Endothelial cell (in vitro differentiated cells): ENCODE data around the gene LIN7A. TPM values are rescaled to one million over a fixed set of nuclear protein-coding genes. Genes with fewer than 3 reads are reported as not detected.

Experiments
- DNase-seq: peaks from one replicate; pipeline ENCODE4 v3.0.0; 2021; ENCODE audit warnings: low spot score
- H3K27ac Mint-ChIP-seq: one replicate; pipeline ENCODE4 v1.8.0; 2021; ENCODE audit warnings: mixed read lengths, inconsistent platforms; ENCODE audit not compliant: unreplicated experiment
- H3K27me3 Mint-ChIP-seq: one replicate; pipeline ENCODE4 v1.8.0; 2021; ENCODE audit warnings: mild to moderate bottlenecking, moderate library complexity, mixed read lengths, inconsistent platforms; ENCODE audit not compliant: unreplicated experiment
- H3K36me3 Mint-ChIP-seq: one replicate; pipeline ENCODE4 v1.8.0; 2021; ENCODE audit warnings: mild to moderate bottlenecking, low read depth, mixed read lengths, inconsistent platforms; ENCODE audit not compliant: unreplicated experiment
- H3K4me1 Mint-ChIP-seq: one replicate; pipeline ENCODE4 v1.8.0; 2021; ENCODE audit warnings: mild to moderate bottlenecking, mixed read lengths, inconsistent platforms; ENCODE audit not compliant: unreplicated experiment
- H3K4me3 Mint-ChIP-seq: one replicate; pipeline ENCODE4 v1.8.0; 2021; ENCODE audit warnings: mild to moderate bottlenecking, mixed read lengths, inconsistent platforms; ENCODE audit not compliant: unreplicated experiment
- H3K9me3 Mint-ChIP-seq: one replicate; pipeline ENCODE4 v1.8.0; 2021; ENCODE audit warnings: mixed read lengths, inconsistent platforms; ENCODE audit not compliant: unreplicated experiment
- CTCF ChIP-seq: fragments of 200-600 bp; sonication (generic); IDR thresholded peaks from one replicate; pipeline ENCODE4 v1.5.0; 2021; ENCODE audit warnings: antibody characterized with exemption; ENCODE audit not compliant: unreplicated experiment
- total RNA-seq: library from RNA; stranded (reverse); fragmentation: NEBNext Ultra II Directional; extraction: Animal tissue kit (Norgen Biotek cat#: 25700); gene quantifications from one replicate; pipeline ENCODE4 v1.2.1, GENCODE V29; 2021; ENCODE audit not compliant: unreplicated experiment

The LIN7A gene
- total RNA-seq, 1 donor from 2014 or later = 34.0 TPM

DNA sequence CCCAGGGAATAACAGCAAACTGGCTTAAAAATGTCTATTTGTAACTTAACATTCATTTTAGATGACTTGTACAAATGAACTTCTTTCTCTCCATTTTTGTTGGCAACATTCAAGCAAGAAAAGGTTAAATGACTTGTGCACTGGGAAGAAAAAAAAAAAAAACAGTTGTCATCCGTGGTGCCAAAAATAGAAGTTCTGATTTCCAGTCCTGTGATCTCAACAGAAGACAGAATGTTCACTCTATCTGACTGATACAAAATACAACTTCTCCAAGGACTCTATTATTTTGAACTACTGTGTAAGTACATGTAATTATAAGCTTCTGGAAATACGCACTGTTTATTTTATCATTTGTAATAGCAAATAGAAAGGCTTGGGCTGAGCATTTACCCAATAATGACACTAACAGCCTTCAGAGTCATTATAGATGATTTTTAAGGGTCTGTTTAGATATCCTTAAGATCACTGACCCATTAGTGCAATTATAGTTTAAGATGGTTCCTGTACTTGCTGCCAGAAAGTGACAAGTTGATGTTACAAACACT is 59.9 kb downstream of the LIN7A start:
- Mint-ChIP-seq H3K4me3 (no peak overlapping the region), H3K4me1 (peaks cover 5% of the 10 kb centered on the region), H3K27me3 (no peaks in the 10 kb centered on the region), H3K36me3 (peaks cover 3% of the 10 kb centered on the region), H3K27ac (no peak overlapping the region), H3K9me3 (no peaks in the 10 kb centered on the region)
- DNase-seq = no peak
- TF ChIP-seq CTCF = no peak

DNA sequence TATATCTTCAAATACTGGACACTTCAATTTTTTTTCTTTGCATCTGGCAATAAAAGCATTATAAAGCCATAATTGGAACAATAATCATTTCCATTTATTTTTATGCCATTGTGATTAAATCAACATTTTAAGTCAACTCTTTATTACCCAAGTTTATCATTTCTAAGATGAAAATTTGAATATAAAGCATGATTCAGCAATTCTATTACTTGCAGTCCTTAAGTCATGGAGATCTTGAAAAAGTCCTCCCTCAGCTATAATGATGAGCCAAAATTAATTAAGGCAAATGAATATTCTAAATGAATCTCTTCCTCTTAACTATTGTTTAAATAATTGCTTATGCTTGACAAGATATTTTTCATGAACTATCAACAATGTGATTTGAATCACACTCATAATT is 65.7 kb downstream of the LIN7A start:
- TF ChIP-seq CTCF = no peak
- Mint-ChIP-seq H3K4me1 (no peaks in the 10 kb centered on the region), H3K27ac (no peak overlapping the region), H3K36me3 (no peaks in the 10 kb centered on the region), H3K27me3 (peaks cover 2% of the 10 kb centered on the region), H3K9me3 (no peaks in the 10 kb centered on the region), H3K4me3 (no peak overlapping the region)
- DNase-seq = no peak

DNA sequence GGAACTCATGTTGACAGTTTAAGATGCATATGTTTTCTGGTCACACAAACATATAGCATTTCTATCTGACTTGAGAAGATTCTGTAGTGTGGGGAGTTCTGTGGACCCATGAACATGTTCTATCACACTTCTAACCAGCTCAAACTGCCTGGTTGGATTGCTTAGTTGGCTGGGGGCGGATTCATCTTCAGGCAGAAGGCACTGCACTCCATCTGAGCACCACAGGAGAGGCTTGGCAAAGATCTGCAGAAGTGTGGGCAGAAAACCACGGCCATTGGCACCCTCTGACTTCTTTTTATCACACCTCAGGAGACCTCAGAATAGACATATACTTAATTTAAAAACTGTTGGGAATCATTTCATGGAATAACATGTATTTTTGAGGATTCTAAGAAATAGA is 68.5 kb downstream of the LIN7A start:
- no peak overlapping the region for H3K4me3 Mint-ChIP-seq
- no peak for TF ChIP-seq CTCF
- no peaks in the 10 kb centered on the region for H3K9me3 Mint-ChIP-seq
- DNase-seq = no peak
- H3K4me1 Mint-ChIP-seq = no peaks in the 10 kb centered on the region
- no peaks in the 10 kb centered on the region for H3K36me3 Mint-ChIP-seq
- no peak overlapping the region for H3K27ac Mint-ChIP-seq
- peaks cover 4% of the 10 kb centered on the region for H3K27me3 Mint-ChIP-seq

DNA sequence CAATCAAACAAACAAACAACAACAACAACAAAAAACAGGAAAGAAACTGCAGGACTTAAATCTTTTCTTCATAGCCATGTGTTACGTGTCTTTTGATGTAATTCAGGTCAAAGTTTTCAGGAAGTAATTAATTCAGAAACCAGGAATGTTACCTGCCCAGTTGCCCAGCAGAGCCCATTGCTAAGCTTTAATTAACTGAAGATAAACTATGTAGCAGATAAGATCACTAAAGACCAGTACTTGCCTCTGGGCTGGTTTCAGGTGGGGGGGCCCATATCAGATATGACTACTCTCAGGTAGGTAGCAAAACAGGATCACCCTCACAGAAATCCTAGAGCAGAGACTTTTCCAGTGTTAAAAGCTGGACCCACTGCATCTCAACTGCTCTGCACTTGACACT is 69.2 kb downstream of the LIN7A start:
- TF ChIP-seq CTCF = no peak
- Mint-ChIP-seq H3K27me3 (peaks cover 4% of the 10 kb centered on the region), H3K36me3 (no peaks in the 10 kb centered on the region), H3K27ac (no peak overlapping the region), H3K4me1 (no peaks in the 10 kb centered on the region), H3K9me3 (no peaks in the 10 kb centered on the region), H3K4me3 (no peak overlapping the region)
- no peak for DNase-seq

DNA sequence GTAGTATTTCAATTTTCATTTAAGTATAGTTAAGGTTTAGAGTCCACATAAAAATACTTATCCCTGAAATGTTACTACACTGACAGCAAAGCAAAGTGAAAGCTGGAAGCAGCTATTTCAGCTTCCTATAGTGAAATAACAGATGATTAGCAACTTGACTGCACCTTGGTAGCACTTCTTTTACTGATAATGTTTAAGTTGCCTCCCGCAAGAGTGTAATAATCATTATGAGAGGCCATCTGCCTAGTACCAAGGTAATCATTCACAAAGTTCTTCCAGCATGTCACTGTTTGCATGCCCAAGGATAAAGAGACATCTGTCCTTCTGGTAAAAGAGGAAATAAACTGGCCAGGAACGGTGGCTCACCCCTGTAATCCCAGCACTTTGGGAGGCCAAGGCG is 69.8 kb downstream of the LIN7A start:
- no peaks in the 10 kb centered on the region for H3K4me1 Mint-ChIP-seq
- H3K36me3 Mint-ChIP-seq = no peaks in the 10 kb centered on the region
- H3K27ac Mint-ChIP-seq = no peak overlapping the region
- no peaks in the 10 kb centered on the region for H3K9me3 Mint-ChIP-seq
- TF ChIP-seq CTCF = no peak
- no peak overlapping the region for H3K4me3 Mint-ChIP-seq
- H3K27me3 Mint-ChIP-seq = peaks cover 4% of the 10 kb centered on the region
- no peak for DNase-seq
